HG02852 (cell line): ENCODE data around the gene PJA1.

ENCODE experiments used
- ATAC-seq: cut with Tn5 transposase; IDR thresholded peaks from one replicate; pipeline ENCODE4 v1.9.1; 2021; ENCODE audit warnings: mild to moderate bottlenecking, moderate library complexity; ENCODE audit not compliant: unreplicated experiment

Gene PJA1

GRCh38 chrX:69117876-69118526 is 47.3 kb downstream of the PJA1 start:
- ATAC-seq = no peak

GRCh38 chrX:69116077-69116476 is 49.2 kb downstream of the PJA1 start:
- ATAC-seq = no peak

GRCh38 chrX:69113723-69114122 is 51.5 kb downstream of the PJA1 start:
- no peak for ATAC-seq
